IMR-90 (cell line): ENCODE results near the gene PITX2. TPM values are rescaled to one million over a fixed set of nuclear protein-coding genes. Genes with fewer than 3 reads are reported as not detected.

ENCODE experiments used
- ATAC-seq: fragments of 200-7000 bp; cut with Tn5 transposase; 2 replicates; pipeline ENCODE4 v1.9.1; 2020; ENCODE audit warnings: low read depth, mild to moderate bottlenecking, moderate library complexity
- BruUV-seq: library from RNA; stranded (reverse); fragments of 400-500 nt; replicated peaks from 2 replicates; lab custom pipeline; 2021; lab: Mats Ljungman, UMichigan
- CTCF ChIA-PET: fragments of 300-600 bp; formaldehyde crosslinking; extraction: SDS; loops from one replicate; lab custom pipeline; 2021; ENCODE audit warnings: antibody characterized with exemption; lab: Yijun Ruan, JAX
- POLR2A ChIA-PET: fragments of 300-600 bp; sonication (Branson Sonifier 250); formaldehyde crosslinking; loops from one replicate; lab custom pipeline; 2022; ENCODE audit warnings: antibody characterized with exemption; ENCODE audit not compliant: unreplicated experiment; lab: Charles Lee
- DNase-seq: peaks from one replicate; pipeline ENCODE4 v3.0.0; 2013
- H2AFZ ChIP-seq: replicated peaks from 2 replicates; pipeline ENCODE3; 2013; ENCODE audit warnings: low read length, mild to moderate bottlenecking; ENCODE audit not compliant: poor library complexity
- H2AK5ac ChIP-seq: 2 replicates; pipeline ENCODE4 v1.6.1; 2013; ENCODE audit warnings: low read depth, low read length, inconsistent platforms
- H2AK9ac ChIP-seq: replicated peaks from 2 replicates; pipeline ENCODE3; 2013; ENCODE audit warnings: mild to moderate bottlenecking, low read depth, low read length, moderate library complexity; ENCODE audit not compliant: poor library complexity
- H2BK120ac ChIP-seq: 2 replicates; pipeline ENCODE4 v1.6.1; 2013; ENCODE audit warnings: low read depth, low read length, inconsistent platforms
- H2BK15ac ChIP-seq: 3 replicates; pipeline ENCODE4 v1.6.1; 2013; ENCODE audit warnings: low read depth, low read length, inconsistent platforms
- H2BK20ac ChIP-seq: 2 replicates; pipeline ENCODE4 v1.6.1; 2013; ENCODE audit warnings: low read depth, mild to moderate bottlenecking, inconsistent platforms, low read length, moderate library complexity
- H2BK5ac ChIP-seq: 2 replicates; pipeline ENCODE4 v1.6.1; 2013; ENCODE audit warnings: mild to moderate bottlenecking, low read depth, low read length, inconsistent platforms; ENCODE audit not compliant: poor library complexity, severe bottlenecking
- H3K14ac ChIP-seq: replicated peaks from 2 replicates; pipeline ENCODE4 v1.6.1; 2013; ENCODE audit warnings: low read depth, low read length, inconsistent platforms
- H3K18ac ChIP-seq: 2 replicates; pipeline ENCODE4 v1.6.1; 2013; ENCODE audit warnings: low read depth, low read length, control low read depth
- H3K23ac ChIP-seq: 2 replicates; pipeline ENCODE4 v1.6.1; 2013; ENCODE audit warnings: low read depth, low read length, inconsistent platforms
- H3K27ac ChIP-seq: 2 replicates; pipeline ENCODE4 v1.5.1; 2013; ENCODE audit warnings: mild to moderate bottlenecking, control low read depth, low read length; ENCODE audit not compliant: insufficient read depth
- H3K27me3 ChIP-seq: 2 replicates; pipeline ENCODE4 v1.6.1; 2013; ENCODE audit warnings: low read length; ENCODE audit not compliant: control insufficient read depth, insufficient read depth
- H3K36me3 ChIP-seq: 2 replicates; pipeline ENCODE4 v1.6.1; 2013; ENCODE audit warnings: low read length, mixed read lengths; ENCODE audit not compliant: control insufficient read depth, insufficient read depth
- H3K4ac ChIP-seq: 2 replicates; pipeline ENCODE4 v1.6.1; 2013; ENCODE audit warnings: low read depth, low read length, inconsistent platforms
- H3K4me1 ChIP-seq: 2 replicates; pipeline ENCODE4 v1.6.1; 2013; ENCODE audit warnings: low read length, mixed read lengths; ENCODE audit not compliant: control insufficient read depth, insufficient read depth
- H3K4me2 ChIP-seq: 2 replicates; pipeline ENCODE4 v1.6.1; 2013; ENCODE audit warnings: low read depth, mild to moderate bottlenecking, control low read depth, low read length, moderate library complexity
- H3K4me3 ChIP-seq: 2 replicates; pipeline ENCODE4 v1.5.1; 2013; ENCODE audit warnings: low read depth, mild to moderate bottlenecking, control low read depth, low read length, moderate library complexity; ENCODE audit not compliant: insufficient read depth
- H3K56ac ChIP-seq: 2 replicates; pipeline ENCODE4 v1.6.1; 2013; ENCODE audit warnings: low read length, inconsistent platforms; ENCODE audit not compliant: insufficient read depth; ENCODE audit errors: extremely low read depth
- H3K79me1 ChIP-seq, 2 experiments: 2 replicates each; pipeline ENCODE4 v1.6.1; 2013; ENCODE audit warnings: low read length in 2 of 2, inconsistent platforms in 1 of 2, low read depth in 1 of 2
- H3K9ac ChIP-seq: 2 replicates; pipeline ENCODE4 v1.6.1; 2013; ENCODE audit warnings: low read depth, low read length, control low read depth
- H3K9me1 ChIP-seq: 2 replicates; pipeline ENCODE4 v1.6.1; 2013; ENCODE audit warnings: low read length, inconsistent platforms; ENCODE audit not compliant: insufficient read depth
- H3K9me3 ChIP-seq: 2 replicates; pipeline ENCODE4 v1.6.1; 2013; ENCODE audit warnings: low read length; ENCODE audit not compliant: control insufficient read depth, insufficient read depth
- H4K20me1 ChIP-seq: 2 replicates; pipeline ENCODE4 v1.6.1; 2013; ENCODE audit warnings: low read length, inconsistent platforms; ENCODE audit not compliant: insufficient read depth
- H4K5ac ChIP-seq: 2 replicates; pipeline ENCODE4 v1.6.1; 2013; ENCODE audit warnings: mild to moderate bottlenecking, low read depth, low read length, control low read depth
- H4K8ac ChIP-seq, 2 experiments: 2 replicates each; pipeline ENCODE4 v1.6.1; 2013; ENCODE audit warnings: low read depth in 2 of 2, low read length in 2 of 2, control low read depth in 1 of 2, inconsistent platforms in 1 of 2
- H4K91ac ChIP-seq: 2 replicates; pipeline ENCODE4 v1.6.1; 2013; ENCODE audit warnings: low read depth, low read length, inconsistent platforms; ENCODE audit not compliant: insufficient read depth
- BHLHE40 ChIP-seq: fragments of 150-350 bp; IDR thresholded peaks from 2 replicates; pipeline ENCODE4 v1.6.1; 2016; ENCODE audit warnings: mild to moderate bottlenecking, low read depth, low read length
- CEBPB ChIP-seq: IDR thresholded peaks from 2 replicates; pipeline ENCODE4 v1.6.1; 2012; ENCODE audit warnings: low read depth, low read length, improper control_type of control experiment
- CHD1 ChIP-seq: IDR thresholded peaks from 2 replicates; pipeline ENCODE4 v1.6.1; 2012; ENCODE audit warnings: low read depth, low read length, improper control_type of control experiment
- CTCF ChIP-seq: conservative IDR thresholded peaks from 2 replicates; pipeline ENCODE4 v1.5.1; 2012; ENCODE audit warnings: mild to moderate bottlenecking, low read depth, low read length, improper control_type of control experiment
- ELK1 ChIP-seq: fragments of 150-350 bp; IDR thresholded peaks from 2 replicates; pipeline ENCODE4 v1.6.1; 2016; ENCODE audit warnings: low read depth, mild to moderate bottlenecking, low read length, moderate library complexity, borderline replicate concordance
- FOS ChIP-seq: fragments of 150-350 bp; IDR thresholded peaks from 2 replicates; pipeline ENCODE4 v1.6.1; 2016; ENCODE audit warnings: low read depth, low read length
- MAFK ChIP-seq: IDR thresholded peaks from 2 replicates; pipeline ENCODE4 v1.6.1; 2012; ENCODE audit warnings: low read depth, low read length, improper control_type of control experiment
- MAZ ChIP-seq: IDR thresholded peaks from 2 replicates; pipeline ENCODE4 v1.6.1; 2012; ENCODE audit warnings: low read depth, mild to moderate bottlenecking, low read length, improper control_type of control experiment, moderate library complexity, borderline replicate concordance
- MXI1 ChIP-seq: IDR thresholded peaks from 2 replicates; pipeline ENCODE4 v1.6.1; 2012; ENCODE audit warnings: low read depth, mild to moderate bottlenecking, low read length, moderate library complexity, borderline replicate concordance
- NFE2L2 ChIP-seq: fragments of 150-350 bp; IDR thresholded peaks from 2 replicates; pipeline ENCODE4 v1.6.1; 2016; ENCODE audit warnings: low read depth, mild to moderate bottlenecking, low read length
- POLR2A ChIP-seq: IDR thresholded peaks from 2 replicates; pipeline ENCODE4 v1.6.1; 2012; ENCODE audit warnings: mild to moderate bottlenecking, low read depth, low read length
- RAD21 ChIP-seq: IDR thresholded peaks from 2 replicates; pipeline ENCODE4 v1.6.1; 2012; ENCODE audit warnings: low read length, improper control_type of control experiment
- USF2 ChIP-seq: fragments of 150-350 bp; IDR thresholded peaks from 2 replicates; pipeline ENCODE4 v1.6.1; 2017; ENCODE audit warnings: mild to moderate bottlenecking, antibody characterized with exemption, low read length, low read depth
- WGBS, 2 experiments: methylation state at CpG; one replicate each; pipeline versions ENCODE4 v1.1.5 to v1.1.7; 2013; ENCODE audit warnings: missing lambda C conversion rate in 2 of 2; ENCODE audit not compliant: insufficient read length in 1 of 2; ENCODE audit errors: extremely low coverage in 2 of 2; 5-methylcytosine and 5-hydroxymethylcytosine counted together
- dilution Hi-C: fragments of 300-500 bp; cut with HindIII; formaldehyde crosslinking; loops from one replicate; pipeline ENCODE4 v1.14.3; 2018; ENCODE audit warnings: low sequenced_read_pairs; ENCODE audit not compliant: unreplicated experiment
- in situ Hi-C: fragments of 300-500 bp; cut with MboI; formaldehyde crosslinking; loops from 3 replicates; pipeline ENCODE4 v1.14.3; 2019; ENCODE audit warnings: low sequenced_read_pairs, inconsistent platforms, mixed read lengths
- intact Hi-C: fragments of 100-400 bp; cut with micrococcal nuclease; formaldehyde crosslinking; loops from 2 replicates; pipeline ENCODE4 v1.10.0; 2022
- polyA plus RNA-seq, 3 experiments: library from polyadenylated mRNA; depleted of rRNA; stranded (reverse); fragments of >200 nt; gene quantifications; 2 replicates each; pipeline ENCODE4 v1.2.3, GENCODE V29; 2012; ENCODE audit warnings: low replicate concordance in 1 of 3
- total RNA-seq: library from RNA; depleted of rRNA; stranded (reverse); fragments of >200 nt; gene quantifications from 2 replicates; pipeline ENCODE4 v1.2.3, GENCODE V29; 2012

PITX2 gene
- total and polyA plus RNA-seq, 2 of the 4 experiments (the other 2 are of a cell fraction) = 3.0 to 6.3 TPM

- 57% methylated on average over 8 of the region's 19 CpGs; no CpG with 5 or more reads in 1 of the 2 experiments for WGBS, 2 experiments
- Histone ChIP-seq H3K36me3 (no peaks in the 10 kb centered on the region), H3K9me3 (peaks cover 23% of the 10 kb centered on the region), H3K79me1 (no peaks in the 10 kb centered on the region), H3K14ac (no peak overlapping the region), H3K4me3 (no peak overlapping the region), H2AFZ (no peak overlapping the region), H2AK9ac (no peak overlapping the region), H4K5ac (no peak overlapping the region), H3K4me2 (no peak overlapping the region), H2BK120ac (no peak overlapping the region), H4K8ac (no peak overlapping the region), H2AK5ac (no peak overlapping the region), H3K9ac (no peak overlapping the region), H2BK5ac (no peak overlapping the region), H3K4me1 (0 out of 2 replicates have a peak, but pooled peaks cover 1% of the 10 kb centered on the region), H4K20me1 (no peaks in the 10 kb centered on the region), H2BK20ac (no peak overlapping the region), H3K18ac (no peak overlapping the region), H4K91ac (no peak overlapping the region), H2BK15ac (no peak overlapping the region), H3K23ac (no peak overlapping the region), H3K56ac (no peak overlapping the region), H3K9me1 (no peaks in the 10 kb centered on the region), H3K4ac (no peak overlapping the region), H3K27me3 (peaks cover 83% of the 10 kb centered on the region), H3K27ac (no peak overlapping the region)
- no peak for TF ChIP-seq RAD21
- no peak for TF ChIP-seq MAZ
- no peak for TF ChIP-seq FOS
- TF ChIP-seq BHLHE40 = no peak
- no peak for TF ChIP-seq USF2
- no peak for TF ChIP-seq CEBPB
- no peak for TF ChIP-seq CHD1
- no peak for TF ChIP-seq MAFK
- no peak for TF ChIP-seq CTCF
- TF ChIP-seq NFE2L2 = no peak
- TF ChIP-seq ELK1 = no peak
- no peak for TF ChIP-seq MXI1
- no peak for TF ChIP-seq POLR2A
- DNase-seq = no peak
- intact Hi-C loops (no loop called here), in situ Hi-C loops (no loop called here), dilution Hi-C loops (no loop called here)
- ATAC-seq = no peak
- ChIA-PET CTCF (no interaction called here), POLR2A (no interaction called here)
- no TSS peak for BruUV-seq
Measured at GRCh38 chr4:110614976-110615352, 7.9 kb downstream of the PITX2 start.
